Dermis blood vessel endothelial cell (primary cell): ENCODE measurements around the gene TSPEAR. TPM values are rescaled to one million over a fixed set of nuclear protein-coding genes. Genes with fewer than 3 reads are reported as not detected.

Source experiments
- DNase-seq: peaks from one replicate; pipeline ENCODE4 v3.0.0; 2010
- total RNA-seq: library from RNA; depleted of rRNA; stranded (reverse); fragments of >200 nt; gene quantifications from 2 replicates; pipeline ENCODE4 v1.2.3, GENCODE V29; 2014

Gene TSPEAR
- total RNA-seq, 1 donor from 2014 or later: 1.0 TPM

GRCh38 chr21:44496564-44497550 lies 214.5 kb downstream of the TSPEAR start:
- DNase-seq: no peak

- no peak for DNase-seq
These were observed 215.5 kb downstream of the TSPEAR start for GRCh38 chr21:44495611-44496563.

- no peak for DNase-seq
These were observed 216.4 kb downstream of the TSPEAR start for GRCh38 chr21:44494956-44495355.

GRCh38 chr21:44494418-44494817 lies 217.0 kb downstream of the TSPEAR start:
- no peak for DNase-seq

- no peak for DNase-seq
These were observed 218.6 kb downstream of the TSPEAR start for GRCh38 chr21:44492567-44493385.

- no peak for DNase-seq
These were observed 220.6 kb downstream of the TSPEAR start for GRCh38 chr21:44490816-44491215.

GRCh38 chr21:44490405-44490804 lies 221.0 kb downstream of the TSPEAR start:
- no peak for DNase-seq

GRCh38 chr21:44489962-44490361 lies 221.4 kb downstream of the TSPEAR start:
- no peak for DNase-seq

GRCh38 chr21:44487831-44488230 lies 223.5 kb downstream of the TSPEAR start:
- DNase-seq: peak; percentile 62

GRCh38 chr21:44486302-44486701 lies 225.1 kb downstream of the TSPEAR start:
- DNase-seq: no peak

GRCh38 chr21:44485796-44486195 lies 225.6 kb downstream of the TSPEAR start:
- DNase-seq: no peak

GRCh38 chr21:44485254-44485793 lies 226.0 kb downstream of the TSPEAR start:
- peak; percentile 56 for DNase-seq

GRCh38 chr21:44484498-44485253 lies 226.7 kb downstream of the TSPEAR start:
- no peak for DNase-seq

- no peak for DNase-seq
These were observed 227.8 kb downstream of the TSPEAR start for GRCh38 chr21:44483288-44484237.

GRCh38 chr21:44482581-44483287 lies 228.6 kb downstream of the TSPEAR start:
- DNase-seq: no peak

GRCh38 chr21:44480200-44481053 lies 230.9 kb downstream of the TSPEAR start:
- no peak for DNase-seq

GRCh38 chr21:44479556-44480199 lies 231.7 kb downstream of the TSPEAR start:
- peak; percentile 45 for DNase-seq

- DNase-seq: no peak
These were observed 232.6 kb downstream of the TSPEAR start for GRCh38 chr21:44478801-44479167.
